ENCODE measurements around the gene NAV2. TPM values are rescaled to one million over a fixed set of nuclear protein-coding genes. Genes with fewer than 3 reads are reported as not detected.

NAV2 gene
- total and polyA plus RNA-seq, 2 experiments from 2014 or later = 26.0 to 45.0 TPM

DNA sequence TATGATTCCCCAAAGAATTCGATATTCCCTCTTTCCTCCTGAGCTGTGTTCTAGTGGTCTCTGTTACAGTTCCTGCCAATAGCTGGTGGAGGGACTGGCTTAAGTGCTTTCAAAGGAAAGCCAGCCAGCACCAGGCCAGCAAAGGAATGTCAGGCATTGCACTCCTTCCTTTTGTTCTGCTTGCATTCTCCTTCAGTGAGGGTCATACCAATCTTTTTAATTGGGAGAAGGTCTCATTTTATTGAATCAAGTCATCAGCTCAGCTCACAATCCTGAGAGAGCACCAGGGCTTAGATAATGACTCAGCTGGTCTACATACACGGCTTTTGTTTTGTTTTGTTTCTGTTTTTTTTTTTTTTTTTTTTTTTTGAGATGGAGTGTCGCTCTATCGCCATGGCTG lies 222.9 kb downstream of the NAV2 start (continued):
- no peak for TF ChIP-seq JUNB (IDR thresholded peaks at IDR 0.05; ENCODE audit: unreplicated experiment)
- no peak for TF ChIP-seq ZNF331 (CRISPR knock-in tag; IDR thresholded peaks at IDR 0.05; ENCODE audit: low read depth)
- TF ChIP-seq NANOG (IDR thresholded peaks at IDR 0.05; ENCODE audit: borderline replicate concordance) = no peak
- TF ChIP-seq, protein P1, sequence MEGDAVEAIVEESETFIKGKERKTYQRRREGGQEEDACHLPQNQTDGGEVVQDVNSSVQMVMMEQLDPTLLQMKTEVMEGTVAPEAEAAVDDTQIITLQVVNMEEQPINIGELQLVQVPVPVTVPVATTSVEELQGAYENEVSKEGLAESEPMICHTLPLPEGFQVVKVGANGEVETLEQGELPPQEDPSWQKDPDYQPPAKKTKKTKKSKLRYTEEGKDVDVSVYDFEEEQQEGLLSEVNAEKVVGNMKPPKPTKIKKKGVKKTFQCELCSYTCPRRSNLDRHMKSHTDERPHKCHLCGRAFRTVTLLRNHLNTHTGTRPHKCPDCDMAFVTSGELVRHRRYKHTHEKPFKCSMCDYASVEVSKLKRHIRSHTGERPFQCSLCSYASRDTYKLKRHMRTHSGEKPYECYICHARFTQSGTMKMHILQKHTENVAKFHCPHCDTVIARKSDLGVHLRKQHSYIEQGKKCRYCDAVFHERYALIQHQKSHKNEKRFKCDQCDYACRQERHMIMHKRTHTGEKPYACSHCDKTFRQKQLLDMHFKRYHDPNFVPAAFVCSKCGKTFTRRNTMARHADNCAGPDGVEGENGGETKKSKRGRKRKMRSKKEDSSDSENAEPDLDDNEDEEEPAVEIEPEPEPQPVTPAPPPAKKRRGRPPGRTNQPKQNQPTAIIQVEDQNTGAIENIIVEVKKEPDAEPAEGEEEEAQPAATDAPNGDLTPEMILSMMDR (conservative IDR thresholded peaks at IDR 0.05; ENCODE audit: low read depth in 2 of 2) = no peak

DNA sequence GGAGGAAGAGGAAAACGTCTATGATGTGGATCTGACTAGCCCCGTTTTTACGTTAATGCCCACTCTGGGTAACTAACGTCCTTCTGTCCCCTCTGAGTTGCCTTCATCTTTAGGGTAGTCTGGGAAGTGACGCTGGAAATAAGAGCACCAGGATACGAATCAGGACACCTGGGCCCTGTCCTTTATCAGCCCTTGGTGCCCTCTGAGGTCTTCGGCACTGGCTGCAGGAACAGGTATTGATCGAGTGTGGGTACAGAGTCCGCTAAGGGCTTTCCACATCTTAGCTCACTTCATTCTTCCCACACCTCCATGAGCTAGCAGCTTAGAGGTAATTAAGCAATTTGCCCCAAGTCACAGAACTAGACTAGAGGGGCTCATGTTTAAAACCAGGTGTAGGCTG lies 223.8 kb downstream of the NAV2 start:
- peak overlapping the region; percentile 72; the same call in 1 of the 2 replicates for H3K27ac Mint-ChIP-seq
- DNase-seq (ENCODE audit: low spot score) = no peak
- Histone ChIP-seq H3K4me1 (ENCODE audit: insufficient read depth) (0 out of 2 replicates have a peak, but pooled peaks cover 5% of the 10 kb centered on the region), H3K79me2 (replicated peaks; ENCODE audit: insufficient read depth) (no peaks in the 10 kb centered on the region), H3F3A (replicated peaks; ENCODE audit: low read depth) (0 out of 2 replicates have a peak, but pooled peaks cover 3% of the 10 kb centered on the region), H3K4me3 (no peak overlapping the region), H2AFZ (no peak overlapping the region), H4K20me1 (replicated peaks; ENCODE audit: insufficient read depth) (no peaks in the 10 kb centered on the region), H3K27me3 (ENCODE audit: insufficient read depth) (no peaks in the 10 kb centered on the region), H3K36me3 (ENCODE audit: insufficient read depth) (peaks cover 8% of the 10 kb centered on the region; the same call in 1 of the 2 replicates), H3K4me2 (no peak overlapping the region), H3K27ac (ENCODE audit: low read depth) (no peak overlapping the region), H3K9me2 (ENCODE audit: insufficient read depth) (no peaks in the 10 kb centered on the region)
- ATAC-seq = no peak
- H3K27me3 Mint-ChIP-seq (ENCODE audit: insufficient read depth, low read depth, poor library complexity) = peaks cover 3% of the 10 kb centered on the region
- H3K4me1 Mint-ChIP-seq = peaks cover 21% of the 10 kb centered on the region
- H3K4me3 Mint-ChIP-seq = no peak overlapping the region
- peaks cover 32% of the 10 kb centered on the region for H3K36me3 Mint-ChIP-seq (ENCODE audit: low read depth)
- no peaks in the 10 kb centered on the region for H3K9me3 Mint-ChIP-seq
- no peak for TF ChIP-seq CREB1 (CRISPR knock-in tag; IDR thresholded peaks at IDR 0.05; ENCODE audit: low read depth)
- no peak for TF ChIP-seq STAT1 (IDR thresholded peaks at IDR 0.05; ENCODE audit: unreplicated experiment)
- TF ChIP-seq POLR2AphosphoS5 (IDR thresholded peaks at IDR 0.05; ENCODE audit: low read depth) = no peak
- TF ChIP-seq, protein P1 (conservative IDR thresholded peaks at IDR 0.05; ENCODE audit: low read depth in 2 of 2) = no peak
- TF ChIP-seq NANOG (IDR thresholded peaks at IDR 0.05; ENCODE audit: borderline replicate concordance) = no peak
- no peak for TF ChIP-seq EZH2 (IDR thresholded peaks at IDR 0.05; ENCODE audit: low read depth, unreplicated experiment)
- TF ChIP-seq, protein P2, sequence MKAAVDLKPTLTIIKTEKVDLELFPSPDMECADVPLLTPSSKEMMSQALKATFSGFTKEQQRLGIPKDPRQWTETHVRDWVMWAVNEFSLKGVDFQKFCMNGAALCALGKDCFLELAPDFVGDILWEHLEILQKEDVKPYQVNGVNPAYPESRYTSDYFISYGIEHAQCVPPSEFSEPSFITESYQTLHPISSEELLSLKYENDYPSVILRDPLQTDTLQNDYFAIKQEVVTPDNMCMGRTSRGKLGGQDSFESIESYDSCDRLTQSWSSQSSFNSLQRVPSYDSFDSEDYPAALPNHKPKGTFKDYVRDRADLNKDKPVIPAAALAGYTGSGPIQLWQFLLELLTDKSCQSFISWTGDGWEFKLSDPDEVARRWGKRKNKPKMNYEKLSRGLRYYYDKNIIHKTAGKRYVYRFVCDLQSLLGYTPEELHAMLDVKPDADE (IDR thresholded peaks at IDR 0.05) = no peak
- TF ChIP-seq, protein P3, sequence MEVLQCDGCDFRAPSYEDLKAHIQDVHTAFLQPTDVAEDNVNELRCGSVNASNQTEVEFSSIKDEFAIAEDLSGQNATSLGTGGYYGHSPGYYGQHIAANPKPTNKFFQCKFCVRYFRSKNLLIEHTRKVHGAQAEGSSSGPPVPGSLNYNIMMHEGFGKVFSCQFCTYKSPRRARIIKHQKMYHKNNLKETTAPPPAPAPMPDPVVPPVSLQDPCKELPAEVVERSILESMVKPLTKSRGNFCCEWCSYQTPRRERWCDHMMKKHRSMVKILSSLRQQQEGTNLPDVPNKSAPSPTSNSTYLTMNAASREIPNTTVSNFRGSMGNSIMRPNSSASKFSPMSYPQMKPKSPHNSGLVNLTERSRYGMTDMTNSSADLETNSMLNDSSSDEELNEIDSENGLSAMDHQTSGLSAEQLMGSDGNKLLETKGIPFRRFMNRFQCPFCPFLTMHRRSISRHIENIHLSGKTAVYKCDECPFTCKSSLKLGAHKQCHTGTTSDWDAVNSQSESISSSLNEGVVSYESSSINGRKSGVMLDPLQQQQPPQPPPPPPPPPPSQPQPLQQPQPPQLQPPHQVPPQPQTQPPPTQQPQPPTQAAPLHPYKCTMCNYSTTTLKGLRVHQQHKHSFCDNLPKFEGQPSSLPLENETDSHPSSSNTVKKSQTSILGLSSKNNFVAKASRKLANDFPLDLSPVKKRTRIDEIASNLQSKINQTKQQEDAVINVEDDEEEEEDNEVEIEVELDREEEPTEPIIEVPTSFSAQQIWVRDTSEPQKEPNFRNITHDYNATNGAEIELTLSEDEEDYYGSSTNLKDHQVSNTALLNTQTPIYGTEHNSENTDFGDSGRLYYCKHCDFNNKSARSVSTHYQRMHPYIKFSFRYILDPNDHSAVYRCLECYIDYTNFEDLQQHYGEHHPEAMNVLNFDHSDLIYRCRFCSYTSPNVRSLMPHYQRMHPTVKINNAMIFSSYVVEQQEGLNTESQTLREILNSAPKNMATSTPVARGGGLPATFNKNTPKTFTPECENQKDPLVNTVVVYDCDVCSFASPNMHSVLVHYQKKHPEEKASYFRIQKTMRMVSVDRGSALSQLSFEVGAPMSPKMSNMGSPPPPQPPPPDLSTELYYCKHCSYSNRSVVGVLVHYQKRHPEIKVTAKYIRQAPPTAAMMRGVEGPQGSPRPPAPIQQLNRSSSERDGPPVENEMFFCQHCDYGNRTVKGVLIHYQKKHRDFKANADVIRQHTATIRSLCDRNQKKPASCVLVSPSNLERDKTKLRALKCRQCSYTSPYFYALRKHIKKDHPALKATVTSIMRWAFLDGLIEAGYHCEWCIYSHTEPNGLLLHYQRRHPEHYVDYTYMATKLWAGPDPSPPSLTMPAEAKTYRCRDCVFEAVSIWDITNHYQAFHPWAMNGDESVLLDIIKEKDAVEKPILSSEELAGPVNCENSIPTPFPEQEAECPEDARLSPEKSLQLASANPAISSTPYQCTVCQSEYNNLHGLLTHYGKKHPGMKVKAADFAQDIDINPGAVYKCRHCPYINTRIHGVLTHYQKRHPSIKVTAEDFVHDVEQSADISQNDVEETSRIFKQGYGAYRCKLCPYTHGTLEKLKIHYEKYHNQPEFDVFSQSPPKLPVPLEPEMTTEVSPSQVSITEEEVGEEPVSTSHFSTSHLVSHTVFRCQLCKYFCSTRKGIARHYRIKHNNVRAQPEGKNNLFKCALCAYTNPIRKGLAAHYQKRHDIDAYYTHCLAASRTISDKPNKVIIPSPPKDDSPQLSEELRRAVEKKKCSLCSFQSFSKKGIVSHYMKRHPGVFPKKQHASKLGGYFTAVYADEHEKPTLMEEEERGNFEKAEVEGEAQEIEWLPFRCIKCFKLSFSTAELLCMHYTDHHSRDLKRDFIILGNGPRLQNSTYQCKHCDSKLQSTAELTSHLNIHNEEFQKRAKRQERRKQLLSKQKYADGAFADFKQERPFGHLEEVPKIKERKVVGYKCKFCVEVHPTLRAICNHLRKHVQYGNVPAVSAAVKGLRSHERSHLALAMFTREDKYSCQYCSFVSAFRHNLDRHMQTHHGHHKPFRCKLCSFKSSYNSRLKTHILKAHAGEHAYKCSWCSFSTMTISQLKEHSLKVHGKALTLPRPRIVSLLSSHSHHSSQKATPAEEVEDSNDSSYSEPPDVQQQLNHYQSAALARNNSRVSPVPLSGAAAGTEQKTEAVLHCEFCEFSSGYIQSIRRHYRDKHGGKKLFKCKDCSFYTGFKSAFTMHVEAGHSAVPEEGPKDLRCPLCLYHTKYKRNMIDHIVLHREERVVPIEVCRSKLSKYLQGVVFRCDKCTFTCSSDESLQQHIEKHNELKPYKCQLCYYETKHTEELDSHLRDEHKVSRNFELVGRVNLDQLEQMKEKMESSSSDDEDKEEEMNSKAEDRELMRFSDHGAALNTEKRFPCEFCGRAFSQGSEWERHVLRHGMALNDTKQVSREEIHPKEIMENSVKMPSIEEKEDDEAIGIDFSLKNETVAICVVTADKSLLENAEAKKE (CRISPR knock-in tag; IDR thresholded peaks at IDR 0.05) = no peak
- no peak for TF ChIP-seq ZNF114 (CRISPR knock-in tag; IDR thresholded peaks at IDR 0.05)
- TF ChIP-seq ZNF331 (CRISPR knock-in tag; IDR thresholded peaks at IDR 0.05; ENCODE audit: low read depth) = no peak
- TF ChIP-seq EZH2phosphoT487 (IDR thresholded peaks at IDR 0.05; ENCODE audit: unreplicated experiment) = no peak
- no peak for TF ChIP-seq JUNB (IDR thresholded peaks at IDR 0.05; ENCODE audit: unreplicated experiment)

All from GM23338 (cell line).